GM08714 (cell line): Measurements from ENCODE around the gene CFAP161.

Source experiments
- H3K4me3 ChIP-seq: fragments of 200-500 bp; sonication (Bioruptor generic); 2 replicates; pipeline ENCODE4 v1.5.1; 2014; ENCODE audit warnings: mild to moderate bottlenecking, low read length, inconsistent platforms
- ZNF274 ChIP-seq: IDR thresholded peaks from 2 replicates; pipeline ENCODE4 v1.6.1; 2012; ENCODE audit warnings: mild to moderate bottlenecking, low read depth, low read length

Gene CFAP161

GRCh38 chr15:81160312-81161159 lies 26.5 kb downstream of the CFAP161 start:
- no peak for TF ChIP-seq ZNF274
- H3K4me3 ChIP-seq: no peak overlapping the region

GRCh38 chr15:81161160-81161673 lies 27.1 kb downstream of the CFAP161 start:
- TF ChIP-seq ZNF274: no peak
- H3K4me3 ChIP-seq: no peak overlapping the region

GRCh38 chr15:81161851-81162250 lies 27.8 kb downstream of the CFAP161 start:
- TF ChIP-seq ZNF274: no peak
- H3K4me3 ChIP-seq: no peak overlapping the region

- H3K4me3 ChIP-seq: no peak overlapping the region
- no peak for TF ChIP-seq ZNF274
Measured at GRCh38 chr15:81163961-81164800, 30.1 kb downstream of the CFAP161 start.

- H3K4me3 ChIP-seq: no peak overlapping the region
- no peak for TF ChIP-seq ZNF274
Measured at GRCh38 chr15:81165535-81165934, 31.5 kb downstream of the CFAP161 start.

- no peak for TF ChIP-seq ZNF274
- H3K4me3 ChIP-seq: no peak overlapping the region
Measured at GRCh38 chr15:81166636-81167305, 32.7 kb downstream of the CFAP161 start.

GRCh38 chr15:81168131-81168526 lies 34.1 kb downstream of the CFAP161 start:
- no peak overlapping the region for H3K4me3 ChIP-seq
- TF ChIP-seq ZNF274: no peak

- TF ChIP-seq ZNF274: no peak
- H3K4me3 ChIP-seq: no peak overlapping the region
Measured at GRCh38 chr15:81168644-81169043, 34.6 kb downstream of the CFAP161 start.

- H3K4me3 ChIP-seq: no peak overlapping the region
- no peak for TF ChIP-seq ZNF274
Measured at GRCh38 chr15:81170511-81170910, 36.4 kb downstream of the CFAP161 start.

- TF ChIP-seq ZNF274: no peak
- no peak overlapping the region for H3K4me3 ChIP-seq
Measured at GRCh38 chr15:81171286-81171685, 37.2 kb downstream of the CFAP161 start.

GRCh38 chr15:81174125-81174791 lies 40.2 kb downstream of the CFAP161 start:
- H3K4me3 ChIP-seq: no peak overlapping the region
- no peak for TF ChIP-seq ZNF274

- H3K4me3 ChIP-seq: no peak overlapping the region
- TF ChIP-seq ZNF274: no peak
Measured at GRCh38 chr15:81174792-81175327, 40.8 kb downstream of the CFAP161 start.

GRCh38 chr15:81175496-81175895 lies 41.4 kb downstream of the CFAP161 start:
- no peak overlapping the region for H3K4me3 ChIP-seq
- TF ChIP-seq ZNF274: no peak
